GM10847 (cell line): ENCODE measurements around the gene CBX8.

ENCODE experiments used
- POLR2A ChIP-seq: IDR thresholded peaks from 2 replicates; pipeline ENCODE4 v1.6.1; 2011; ENCODE audit not compliant: insufficient read length; ENCODE audit errors: extremely low read depth

The CBX8 gene

DNA sequence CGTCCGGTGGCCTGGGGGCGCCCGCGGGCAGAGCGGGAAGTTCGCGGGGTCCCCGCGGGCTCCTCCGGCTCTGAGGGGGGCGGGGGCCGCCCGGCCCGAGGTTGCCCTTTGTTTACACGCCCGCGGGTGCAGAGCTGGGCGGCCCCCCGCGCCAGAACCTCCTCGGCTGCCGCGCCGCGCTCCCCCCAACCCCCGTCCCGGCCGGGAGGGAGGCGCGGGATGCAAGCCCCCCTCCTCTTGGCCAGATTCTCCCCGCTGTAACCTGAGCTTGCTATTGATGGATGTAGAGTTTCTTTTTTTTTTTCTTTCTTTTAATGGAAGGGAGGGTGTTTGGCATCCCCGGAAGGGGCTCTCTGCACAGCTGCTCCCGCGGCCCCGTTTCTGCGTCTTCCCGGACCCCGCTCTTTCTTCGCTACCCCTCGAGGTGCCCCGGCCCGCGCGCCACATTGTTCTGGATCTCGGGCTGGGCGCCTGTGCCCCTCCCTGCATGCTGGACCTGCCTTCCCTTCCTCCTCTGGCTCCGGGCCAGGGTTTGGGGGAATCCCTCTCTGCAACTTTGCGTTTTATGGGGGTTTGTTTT lies 18.3 kb downstream of the CBX8 start:
- TF ChIP-seq POLR2A, result no peak

GRCh38 chr17:79777894-79778503 lies 18.9 kb downstream of the CBX8 start, which contains the start of gene CBX2:
CBX2 (plus strand) TSS chr17:79778148; CDS start chr17:79778236, 88 bp downstream.
- TF ChIP-seq POLR2A, result no peak

DNA sequence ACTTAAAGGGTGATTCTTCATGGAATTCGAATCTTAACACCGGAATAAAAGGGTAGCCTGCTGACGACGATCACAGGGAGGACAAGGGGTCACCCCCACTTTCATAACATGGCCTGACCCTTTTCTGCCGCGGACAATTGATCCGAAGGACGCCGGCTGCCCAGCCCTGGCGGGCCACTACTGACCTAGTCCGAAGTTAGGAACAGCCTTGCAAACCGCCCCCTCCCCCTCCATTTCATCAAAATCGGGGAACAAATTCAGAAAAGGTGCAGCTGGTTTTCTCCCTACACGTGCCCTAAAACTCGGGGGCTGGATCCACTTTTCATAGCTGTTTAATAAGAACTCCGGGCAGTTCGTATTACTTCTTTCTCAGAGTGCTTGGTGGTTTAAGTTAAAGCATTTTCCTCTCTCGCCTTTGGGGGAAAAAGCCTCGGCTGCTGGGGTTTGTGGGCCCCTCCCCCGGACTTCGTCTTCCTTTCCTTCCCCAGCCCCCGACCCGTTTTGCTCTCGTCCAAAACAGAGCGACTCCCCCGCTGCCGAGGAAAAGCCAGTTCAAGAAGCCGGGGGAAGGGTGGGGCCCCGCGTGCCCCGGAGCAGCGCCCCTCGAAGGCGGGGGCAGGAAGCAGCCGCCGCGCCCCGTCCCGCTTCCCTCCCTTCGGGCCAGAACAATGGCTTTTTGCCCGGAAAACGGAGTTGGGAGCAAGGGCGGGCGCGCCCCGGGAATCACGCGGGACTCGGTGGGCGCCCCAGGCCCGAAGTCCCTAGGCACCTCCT lies 19.6 kb downstream of the CBX8 start:
- no peak for TF ChIP-seq POLR2A

- TF ChIP-seq POLR2A, result no peak
Measured at GRCh38 chr17:79776376-79777119, 20.3 kb downstream of the CBX8 start.

GRCh38 chr17:79775632-79776031 lies 21.2 kb downstream of the CBX8 start:
- no peak for TF ChIP-seq POLR2A

DNA sequence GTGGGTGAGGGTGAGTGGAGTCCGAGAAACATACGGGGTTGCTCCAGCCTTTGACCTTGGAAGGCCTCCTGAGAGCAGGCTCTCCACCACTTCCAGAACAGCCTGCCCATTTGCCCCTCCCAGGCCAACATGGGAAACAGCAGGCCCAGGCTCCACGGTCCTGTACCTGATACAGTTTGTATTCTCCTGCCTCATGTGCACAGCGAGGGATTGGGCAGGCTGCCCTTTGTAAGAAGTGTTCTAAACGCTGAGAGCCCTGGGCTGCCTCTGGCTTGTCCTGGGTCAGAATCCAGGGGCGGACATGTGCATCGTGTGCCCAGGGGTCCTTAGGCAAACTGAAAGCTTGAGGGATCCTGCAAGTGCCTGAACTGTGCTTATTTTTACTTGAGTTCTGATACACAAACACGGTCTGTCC lies 22.3 kb downstream of the CBX8 start:
- TF ChIP-seq POLR2A, result no peak

GRCh38 chr17:79771276-79771675 lies 25.6 kb downstream of the CBX8 start:
- no peak for TF ChIP-seq POLR2A

GRCh38 chr17:79769570-79770506 lies 27.0 kb downstream of the CBX8 start:
- TF ChIP-seq POLR2A, result no peak

DNA sequence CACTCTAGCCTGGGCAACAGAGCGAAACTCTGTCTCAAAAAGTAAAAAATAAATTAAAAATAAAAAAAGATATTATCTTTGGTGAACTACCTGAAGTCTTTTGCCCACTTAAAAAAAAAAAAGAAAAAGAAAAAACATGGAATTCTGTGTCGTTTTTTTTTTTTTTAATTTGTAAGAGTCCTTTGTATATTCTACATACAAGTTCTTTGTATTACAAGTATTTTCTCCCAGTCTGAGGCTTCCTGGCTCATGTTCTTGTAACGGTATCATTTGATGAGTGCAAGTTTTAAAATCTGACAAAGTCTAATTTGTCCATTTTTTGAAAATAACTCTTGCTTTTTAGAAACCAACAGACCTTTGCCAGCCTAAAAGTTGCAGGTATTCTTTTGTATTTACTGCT lies 31.2 kb downstream of the CBX8 start:
- no peak for TF ChIP-seq POLR2A

- TF ChIP-seq POLR2A, result no peak
Measured at GRCh38 chr17:79761894-79762589, 34.8 kb downstream of the CBX8 start.

DNA sequence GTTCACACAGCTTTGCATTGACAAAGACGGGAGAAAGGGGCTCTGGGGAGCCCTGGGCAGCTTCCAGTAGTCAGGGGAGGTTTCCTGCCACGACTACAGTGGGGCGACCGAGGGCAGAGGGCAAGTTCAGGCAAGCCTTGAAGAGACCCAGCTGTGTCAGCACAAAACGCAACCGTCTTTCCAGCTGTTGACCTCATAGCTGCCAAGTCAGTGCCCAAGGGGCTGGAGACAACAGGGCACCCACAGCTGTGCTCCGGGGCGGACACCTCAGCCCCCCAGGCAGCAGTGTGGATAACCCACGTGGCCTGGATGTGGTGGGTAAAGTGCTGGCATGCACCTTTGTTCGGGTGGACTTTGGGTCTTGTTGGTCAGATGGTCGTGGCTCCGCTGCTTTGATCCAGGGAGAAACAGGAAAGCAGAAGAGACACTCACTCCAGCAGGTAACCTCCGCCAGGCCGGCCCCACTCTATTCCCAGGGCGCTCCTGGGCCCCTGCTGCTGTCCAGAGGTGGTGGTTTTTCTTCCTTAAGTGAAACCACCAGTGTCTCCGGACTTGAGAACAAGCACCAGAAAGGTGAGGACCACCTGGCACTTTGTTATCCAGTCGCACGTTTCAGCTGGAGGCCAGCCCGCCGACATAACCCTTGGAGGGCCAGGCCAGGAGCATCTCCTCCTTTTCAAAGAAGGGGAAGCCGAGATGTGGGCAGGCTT lies 36.5 kb downstream of the CBX8 start:
- no peak for TF ChIP-seq POLR2A

DNA sequence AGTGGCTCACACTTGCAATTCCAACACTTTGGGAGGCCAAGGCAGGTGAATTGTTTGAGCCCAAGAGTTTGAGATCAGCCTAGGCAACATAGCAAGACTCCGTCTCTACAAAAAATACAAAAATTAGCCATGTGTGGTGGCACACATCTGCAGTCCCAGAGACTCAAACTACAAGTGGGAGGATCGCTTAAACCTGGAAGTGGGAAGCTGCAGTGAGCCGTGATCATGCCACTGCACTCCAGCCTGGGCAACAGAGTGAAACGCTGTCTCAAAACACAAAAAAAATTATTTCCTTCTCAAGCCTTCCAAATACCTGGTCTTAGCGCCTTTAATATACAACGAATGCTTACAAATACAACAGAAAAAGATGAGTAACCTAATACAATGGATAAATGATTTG lies 38.6 kb downstream of the CBX8 start:
- TF ChIP-seq POLR2A, result no peak

DNA sequence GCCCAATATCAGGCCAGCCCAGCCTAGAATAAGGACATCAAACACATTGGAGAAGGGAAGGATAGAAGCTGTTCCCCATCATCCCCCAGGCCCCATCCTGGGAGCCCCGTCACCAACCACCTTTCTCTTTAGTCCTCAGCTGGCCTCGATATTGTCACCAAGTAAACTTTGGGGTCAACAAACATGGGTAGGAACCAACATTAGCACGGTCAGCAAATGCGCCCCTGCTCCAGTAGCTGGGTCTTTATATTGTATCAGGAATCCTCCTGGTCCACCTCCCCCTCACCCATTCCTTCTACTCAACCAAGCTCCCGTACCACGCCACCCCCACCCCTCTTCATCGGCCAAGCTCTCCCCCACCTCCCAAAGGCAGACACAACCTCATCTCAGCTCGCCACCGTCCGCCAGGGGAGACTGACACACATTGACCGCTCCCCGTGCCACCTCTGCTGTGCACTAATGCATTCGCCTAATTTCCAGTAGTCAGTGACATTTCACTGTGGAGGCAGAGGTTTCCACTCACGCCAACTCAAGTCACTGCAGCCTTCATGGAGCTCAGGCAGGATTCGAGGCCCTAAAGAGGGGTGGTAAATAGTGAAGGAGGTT lies 39.6 kb downstream of the CBX8 start:
- TF ChIP-seq POLR2A, result no peak

GRCh38 chr17:79755591-79755990 lies 41.3 kb downstream of the CBX8 start:
- TF ChIP-seq POLR2A, result no peak
